Neural progenitor cell (in vitro differentiated cells): ENCODE measurements around the gene SLMAP.

Source experiments
- CTCF ChIP-seq: fragments of 200-600 bp; sonication (generic); IDR thresholded peaks from 2 replicates; pipeline ENCODE4 v1.5.1; 2017; ENCODE audit warnings: antibody characterized with exemption, mild to moderate bottlenecking
- EZH2phosphoT487 ChIP-seq: fragments of 200-600 bp; sonication (generic); IDR thresholded peaks from 2 replicates; pipeline ENCODE4 v1.6.1; 2017; ENCODE audit warnings: antibody characterized with exemption

- TF ChIP-seq CTCF: no peak
- no peak for TF ChIP-seq EZH2phosphoT487
These were observed 31.9 kb downstream of the SLMAP start for GRCh38 chr3:57787867-57788623.
